Urinary bladder (tissue), 4 donors: ENCODE results near the gene C4orf36. TPM values are rescaled to one million over a fixed set of nuclear protein-coding genes. Genes with fewer than 3 reads are reported as not detected.

Experiments
- DNase-seq: peaks from one replicate; pipeline ENCODE4 v3.0.0-alpha.2; 2015; ENCODE audit errors: extremely low spot score
- H3K27ac ChIP-seq: one replicate; pipeline ENCODE4 v1.5.1; 2013; ENCODE audit warnings: low read depth, mild to moderate bottlenecking, moderate library complexity
- H3K36me3 ChIP-seq: one replicate; pipeline ENCODE4 v1.6.1; 2013; ENCODE audit warnings: mild to moderate bottlenecking, moderate library complexity; ENCODE audit not compliant: insufficient read depth
- H3K4me1 ChIP-seq: one replicate; pipeline ENCODE4 v1.6.1; 2013; ENCODE audit warnings: mild to moderate bottlenecking, moderate library complexity; ENCODE audit not compliant: insufficient read depth
- H3K4me3 ChIP-seq: one replicate; pipeline ENCODE4 v1.5.1; 2013; ENCODE audit warnings: low read depth, low read length
- WGBS: extraction: QIAGEN DNeasy Blood & Tissue Kit; methylation state at CpG from one replicate; pipeline ENCODE4 v1.1.7; 2013; 5-methylcytosine and 5-hydroxymethylcytosine counted together
- polyA plus RNA-seq: library from polyadenylated mRNA; stranded (reverse); fragments of 200-250 nt; gene quantifications from one replicate; pipeline ENCODE4 v1.2.3, GENCODE V29; 2013
- total RNA-seq: library from RNA; depleted of rRNA; stranded (reverse); fragments of >200 nt; gene quantifications from one replicate; pipeline ENCODE4 v1.2.3, GENCODE V29; 2014
- donor health status: healthy with polysubstance abuse.
- donor health status: healthy.

Gene C4orf36
- total and polyA plus RNA-seq, 2 donors: 0.63 to 0.96 TPM

DNA sequence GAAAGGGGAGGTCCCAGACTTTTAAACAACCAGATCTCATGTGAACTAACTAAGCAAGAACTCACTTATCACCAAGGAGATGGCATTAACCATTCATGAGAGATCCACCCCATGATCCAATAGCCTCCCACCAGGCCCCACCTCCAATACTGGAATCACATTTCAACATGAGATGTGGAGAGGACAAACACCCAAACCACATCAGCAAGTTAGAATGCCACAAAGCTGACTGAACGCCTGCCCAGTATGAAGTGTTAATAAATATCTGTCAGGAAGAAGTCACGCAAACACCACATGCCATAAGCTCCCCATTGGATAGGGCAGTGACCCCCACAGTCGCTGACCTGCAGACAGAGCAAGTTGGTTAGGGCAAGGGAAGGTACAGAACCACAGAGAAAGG, 57.3 kb downstream of the C4orf36 start:
- WGBS: 78% methylated on average over 3 of the region's 3 CpGs
- H3K4me1 ChIP-seq: no peaks in the 10 kb centered on the region
- DNase-seq: no peak

DNA sequence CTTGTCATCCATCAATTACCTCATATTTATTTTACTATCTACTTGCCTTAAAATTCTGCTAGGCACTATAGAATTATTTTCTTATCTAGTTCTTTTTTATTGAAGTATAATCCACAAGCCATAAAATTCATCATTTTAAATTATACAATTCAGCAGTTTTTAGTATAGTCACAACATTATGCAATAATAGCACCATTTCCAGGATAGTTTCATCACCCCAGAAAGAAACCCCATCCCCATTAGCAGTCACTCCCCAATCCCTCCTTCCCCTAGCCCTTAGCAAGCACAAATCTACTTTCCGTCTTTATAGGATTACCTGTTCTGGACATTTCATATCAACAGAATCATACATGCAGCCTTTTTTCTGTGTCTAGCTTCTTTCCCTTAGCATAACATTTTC, 58.6 kb downstream of the C4orf36 start:
- DNase-seq: no peak
- no peaks in the 10 kb centered on the region for H3K36me3 ChIP-seq
- H3K4me1 ChIP-seq: no peaks in the 10 kb centered on the region
- H3K27ac ChIP-seq: no peak overlapping the region
- no peak overlapping the region for H3K4me3 ChIP-seq
- 84% methylated on average over 1 of the region's 1 CpG for WGBS

More for the DNA sequence above, 57.3 kb downstream of the C4orf36 start:
- Histone ChIP-seq H3K27ac (no peak overlapping the region), H3K4me3 (no peak overlapping the region), H3K36me3 (no peaks in the 10 kb centered on the region)

DNA sequence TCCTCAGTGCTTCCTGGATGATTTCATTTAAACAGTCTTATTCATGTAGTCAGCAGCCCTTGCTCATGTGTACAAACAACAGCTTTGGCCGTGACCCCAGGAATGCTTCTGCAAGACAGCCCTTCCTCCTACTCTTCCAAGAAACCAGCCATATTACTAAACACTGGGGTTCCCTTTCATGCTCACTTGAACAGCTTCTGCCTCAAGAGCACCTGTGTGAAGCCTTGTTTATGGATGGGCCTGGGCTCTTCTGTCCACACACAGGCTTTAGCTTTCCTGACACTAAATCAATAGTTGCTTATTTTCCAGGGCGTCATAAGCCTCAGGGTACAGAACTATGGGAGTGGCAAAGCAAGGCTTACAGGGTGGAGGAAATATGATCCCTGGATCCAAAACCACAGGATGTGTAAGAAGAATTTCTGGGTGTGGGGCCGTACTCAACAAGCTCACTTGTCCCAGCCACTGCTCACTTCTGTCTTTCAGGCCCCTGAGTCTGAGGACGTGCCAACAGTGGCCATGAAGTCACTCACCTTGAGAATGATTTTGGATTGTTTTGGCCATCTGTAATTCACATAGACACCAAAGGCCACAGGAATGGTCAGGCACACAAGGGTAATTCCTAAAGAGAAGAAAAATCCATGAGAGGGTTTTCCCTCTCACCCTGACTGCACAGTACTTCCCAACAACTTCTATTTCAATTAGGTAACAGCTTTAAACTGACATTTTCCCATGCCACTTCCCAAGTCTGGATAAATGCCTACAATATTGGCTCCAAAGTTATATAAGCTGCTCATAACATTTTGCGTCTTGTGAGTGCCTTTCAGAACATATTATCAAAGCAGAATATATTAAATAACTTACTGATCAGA, 60.7 kb downstream of the C4orf36 start:
- WGBS: 78% methylated on average over 5 of the region's 5 CpGs
- no peak for DNase-seq
- no peak overlapping the region for H3K27ac ChIP-seq
- H3K36me3 ChIP-seq: no peaks in the 10 kb centered on the region
- H3K4me3 ChIP-seq: no peak overlapping the region
- no peaks in the 10 kb centered on the region for H3K4me1 ChIP-seq

Other genes with a start within 250 kb of the C4orf36 start
- not detected for gene SLC10A6, start 43.0 kb downstream of the C4orf36 start, total RNA-seq
- gene SLC10A6, start 43.0 kb downstream of the C4orf36 start, polyA plus RNA-seq: 1.2 TPM
- gene AFF1, start 42.6 kb upstream of the C4orf36 start, total RNA-seq: 32.8 TPM
- 22.8 TPM for gene AFF1, start 42.6 kb upstream of the C4orf36 start, polyA plus RNA-seq